CD4-positive, alpha-beta T cell treated with Interleukin-15 for 4 hours (primary cell): ENCODE results near the gene PLXNB1.
"Not testable (repeated sequence)": the region's sequence is repeated elsewhere in the genome, so short reads cannot be mapped to it uniquely, and the experiment has no call there.

Experiments used
- DNase-seq: peaks from one replicate; pipeline ENCODE4 v3.0.0-alpha.2; 2020; ENCODE audit warnings: low spot score

PLXNB1 gene

GRCh38 chr3:48404440-48405342 lies 25.2 kb downstream of the PLXNB1 start:
- DNase-seq, result no peak

GRCh38 chr3:48403533-48404439 lies 26.1 kb downstream of the PLXNB1 start:
- no peak for DNase-seq

GRCh38 chr3:48402907-48403306 lies 27.0 kb downstream of the PLXNB1 start:
- DNase-seq, result no peak

DNA sequence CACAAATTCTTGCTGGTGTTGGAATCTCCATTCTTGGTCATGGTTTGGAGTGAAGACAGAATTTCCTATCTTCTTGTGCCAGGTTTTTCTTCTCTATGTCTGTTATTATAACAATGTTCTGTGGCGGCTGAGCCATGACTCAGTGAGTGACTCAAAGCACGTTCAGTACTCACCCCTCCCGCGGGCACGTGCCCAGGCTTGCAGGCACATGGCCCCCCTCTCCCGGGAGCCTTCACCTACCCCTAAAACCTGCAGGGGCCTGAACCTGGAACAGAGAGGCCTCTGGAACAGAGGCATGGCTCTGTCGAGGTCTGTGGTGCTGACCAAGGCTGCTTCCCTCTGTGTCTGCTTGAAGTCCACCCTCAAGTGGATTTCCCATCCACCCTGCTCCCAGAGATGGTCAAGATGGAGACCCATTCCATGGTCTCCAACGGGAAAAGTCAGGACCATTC lies 27.6 kb downstream of the PLXNB1 start:
- DNase-seq, result no peak

DNA sequence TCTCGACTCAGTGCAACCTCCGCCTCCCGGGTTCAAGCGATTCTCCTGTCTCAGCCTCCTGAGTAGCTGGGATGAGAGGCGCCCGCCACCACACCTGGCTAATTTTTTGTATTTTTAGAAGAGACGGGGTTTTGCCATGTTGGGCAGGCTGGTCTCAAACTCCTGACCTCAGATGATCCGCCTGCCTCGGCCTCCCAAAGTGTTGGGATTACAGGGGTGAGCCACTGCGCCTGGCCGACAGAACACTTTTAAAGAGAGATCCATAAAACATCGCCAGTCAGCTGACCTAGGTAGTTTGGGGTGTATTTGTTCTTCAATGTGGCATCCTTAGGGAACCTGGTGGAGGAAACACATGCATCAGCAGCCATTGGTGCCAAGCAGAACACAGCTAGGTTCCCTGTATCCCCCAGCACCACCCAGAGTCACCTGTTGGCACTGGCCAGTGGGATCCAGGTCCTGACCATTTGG lies 28.4 kb downstream of the PLXNB1 start:
- not testable (repeated sequence) for DNase-seq

DNA sequence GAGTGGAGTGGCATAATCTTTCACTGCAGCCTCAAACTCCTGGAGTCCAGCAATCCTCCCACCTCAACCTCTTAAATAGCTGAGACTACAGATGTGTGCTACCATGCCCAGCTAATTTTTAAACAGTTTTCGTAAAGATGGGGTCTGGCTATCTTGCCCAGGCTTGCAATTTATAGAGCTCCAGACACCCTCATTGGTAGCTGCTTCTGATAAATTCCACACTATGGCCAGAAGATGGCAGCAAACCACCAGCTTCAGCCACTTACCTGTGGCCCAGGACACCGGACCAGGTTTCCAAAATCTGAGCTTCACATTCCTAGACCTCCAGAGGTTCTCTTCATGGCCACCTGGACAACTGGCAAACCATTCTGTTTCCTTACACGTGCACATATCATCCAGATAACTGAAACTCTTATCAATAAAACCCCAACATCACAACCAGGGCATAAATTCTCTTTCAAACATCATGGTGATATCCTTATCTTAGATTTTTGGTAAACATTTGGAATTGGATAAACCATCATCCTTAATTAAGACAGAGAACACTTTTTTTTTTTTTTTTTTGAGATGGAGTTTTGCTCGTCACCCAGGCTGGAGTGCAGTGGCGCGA lies 29.0 kb downstream of the PLXNB1 start:
- peak; percentile 78 for DNase-seq

- no peak for DNase-seq
Observed at GRCh38 chr3:48399387-48400172, 30.3 kb downstream of the PLXNB1 start.

DNA sequence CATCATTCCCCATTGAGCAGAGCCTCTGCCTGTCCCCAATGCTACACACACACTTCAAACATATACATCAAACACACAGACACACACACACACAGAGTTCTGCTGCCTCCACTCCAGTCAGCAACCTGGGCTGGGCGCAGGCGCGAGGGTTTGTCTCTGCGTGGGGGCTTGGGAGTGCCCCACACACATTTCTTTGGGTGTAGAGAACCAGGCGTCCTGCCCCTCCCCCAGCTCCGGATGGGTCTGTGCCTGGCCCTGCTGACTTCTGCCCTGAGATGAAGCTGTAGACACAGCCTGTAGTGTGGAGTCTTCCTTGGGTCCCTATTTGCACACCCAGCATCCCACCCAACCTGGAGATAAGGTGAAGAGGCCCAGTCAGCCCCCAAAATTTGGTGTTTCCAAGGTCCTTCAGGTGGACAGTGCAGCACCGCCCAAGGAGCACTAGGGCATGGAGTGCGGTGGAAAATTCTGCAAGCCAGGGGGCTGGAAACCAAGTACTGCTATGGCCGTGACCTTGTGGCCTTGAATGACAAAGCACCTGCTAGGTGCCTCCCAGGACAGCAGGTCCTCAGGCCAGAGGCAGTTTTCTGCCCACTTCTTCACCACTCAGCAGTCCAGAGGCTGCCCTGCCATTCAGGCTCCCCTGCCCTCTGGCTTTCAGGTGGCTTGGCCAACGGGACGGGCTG lies 31.0 kb downstream of the PLXNB1 start:
- DNase-seq, result no peak

GRCh38 chr3:48397767-48398681 lies 31.9 kb downstream of the PLXNB1 start:
- DNase-seq, result no peak

- no peak for DNase-seq
Observed at GRCh38 chr3:48395714-48396113, 34.2 kb downstream of the PLXNB1 start.

- no peak for DNase-seq
Observed at GRCh38 chr3:48394391-48394790, 35.5 kb downstream of the PLXNB1 start.

- DNase-seq, result no peak
Observed at GRCh38 chr3:48388966-48389365, 40.9 kb downstream of the PLXNB1 start.

DNA sequence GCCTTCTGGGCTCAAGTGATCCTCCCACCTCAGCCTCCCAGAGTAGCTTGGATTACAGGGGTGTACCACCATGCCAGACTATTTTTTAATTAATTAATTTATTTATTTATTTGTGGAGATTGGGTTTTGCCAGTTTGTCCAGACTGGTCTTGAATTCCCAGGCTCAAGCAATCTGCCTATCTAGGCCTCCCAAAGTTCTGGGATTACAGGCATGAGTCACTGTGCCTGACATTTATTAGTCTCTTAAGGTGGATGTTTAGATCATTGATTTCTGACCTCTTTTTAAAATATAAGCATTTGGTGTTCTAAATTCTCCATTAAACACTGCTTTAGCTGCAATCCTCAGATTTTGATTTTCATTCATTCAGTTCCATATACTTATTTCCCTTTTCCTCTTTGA lies 42.3 kb downstream of the PLXNB1 start:
- DNase-seq, result no peak

DNA sequence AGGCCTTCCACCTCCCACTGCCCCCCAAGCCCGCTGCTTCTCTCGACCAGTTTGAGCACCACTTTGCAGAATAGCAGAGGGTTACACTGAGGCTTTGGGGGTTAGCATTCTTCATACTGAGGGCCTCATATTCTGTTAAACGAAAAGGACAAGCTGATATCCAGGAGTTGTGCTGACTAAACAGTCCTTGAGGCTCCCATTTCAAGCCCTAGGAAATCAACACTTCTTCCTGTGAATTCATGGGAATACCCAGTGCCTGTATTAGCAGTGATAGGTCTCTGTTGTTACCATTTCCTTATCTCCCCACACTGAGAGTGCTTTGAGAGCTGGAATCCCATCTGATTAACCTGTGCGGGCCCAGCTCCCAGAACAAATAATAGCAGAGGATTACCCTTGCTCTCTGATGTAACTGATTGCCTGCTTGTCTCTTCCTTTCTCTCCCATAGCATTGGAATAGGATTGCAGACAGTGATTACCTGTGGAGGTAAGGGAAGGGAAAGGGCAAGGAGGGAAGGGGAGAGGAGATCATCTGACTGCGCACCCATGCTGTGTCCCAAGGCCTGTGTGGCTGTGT lies 56.9 kb downstream of the PLXNB1 start:
- DNase-seq, result no peak

GRCh38 chr3:48372377-48372770 lies 57.5 kb downstream of the PLXNB1 start:
- DNase-seq, result no peak

GRCh38 chr3:48371651-48372376 lies 58.1 kb downstream of the PLXNB1 start, which contains the start of gene FBXW12:
TSS of gene FBXW12 (plus strand) at chr3:48372219. CDS start at chr3:48372768, 549 bp downstream.
- DNase-seq, result no peak

DNA sequence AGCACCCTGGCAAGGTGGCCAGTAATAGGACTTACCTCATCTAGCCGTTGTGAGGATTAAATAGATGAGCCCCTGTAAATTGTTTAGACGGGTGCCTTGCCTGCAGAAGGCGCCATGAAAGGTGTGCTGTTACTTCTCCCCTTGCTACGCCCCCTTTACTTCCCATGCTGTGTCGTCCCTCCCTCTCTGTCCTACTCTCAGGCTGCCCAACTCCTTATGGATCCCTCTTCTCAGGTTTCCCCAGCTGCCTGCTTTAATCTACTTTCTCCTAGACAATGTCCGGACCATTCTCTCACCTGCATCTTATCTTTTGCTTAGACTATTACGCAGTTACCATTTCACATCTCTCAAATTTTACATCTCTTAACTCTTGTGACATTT lies 59.6 kb downstream of the PLXNB1 start:
- DNase-seq, result no peak

GRCh38 chr3:48369693-48370332 lies 60.1 kb downstream of the PLXNB1 start:
- no peak for DNase-seq
